A673 (cell line): Measurements from ENCODE around the gene IL21R. TPM values are rescaled to one million over a fixed set of nuclear protein-coding genes. Genes with fewer than 3 reads are reported as not detected.

Experiments
- BruUV-seq: library from RNA; stranded (reverse); fragments of 400-500 nt; replicated peaks from 2 replicates; lab custom pipeline; 2021; lab: Mats Ljungman, UMichigan
- CTCF ChIA-PET: fragments of 300-600 bp; sonication (Branson Sonifier 250); formaldehyde crosslinking; loops from one replicate; lab custom pipeline; 2022; ENCODE audit warnings: antibody characterized with exemption; lab: Charles Lee
- POLR2A ChIA-PET: fragments of 300-600 bp; sonication (Branson Sonifier 250); formaldehyde crosslinking; loops from one replicate; lab custom pipeline; 2022; ENCODE audit warnings: antibody characterized with exemption; ENCODE audit not compliant: low non-redundant PET; lab: Charles Lee
- DNase-seq: peaks from one replicate; pipeline ENCODE4 v3.0.0-alpha.2; 2015; ENCODE audit warnings: low spot score
- H3K27ac ChIP-seq: fragments of 200-600 bp; sonication (generic); 2 replicates; pipeline ENCODE4 v1.5.1; 2016; ENCODE audit warnings: mixed run types, low read depth, mild to moderate bottlenecking, mixed read lengths, antibody characterized with exemption, low read length; ENCODE audit not compliant: poor library complexity, severe bottlenecking
- H3K27me3 ChIP-seq: fragments of 200-600 bp; sonication (generic); replicated peaks from 2 replicates; pipeline ENCODE4 v1.6.1; 2017; ENCODE audit warnings: mixed run types, low read depth, mild to moderate bottlenecking, mixed read lengths, antibody characterized with exemption, low read length; ENCODE audit not compliant: insufficient read depth, poor library complexity
- H3K36me3 ChIP-seq: fragments of 200-600 bp; sonication (generic); 2 replicates; pipeline ENCODE4 v1.6.1; 2016; ENCODE audit warnings: mixed run types, mild to moderate bottlenecking, mixed read lengths, antibody characterized with exemption, low read length; ENCODE audit not compliant: insufficient read depth, poor library complexity, severe bottlenecking
- H3K4me1 ChIP-seq: fragments of 200-600 bp; sonication (generic); 2 replicates; pipeline ENCODE4 v1.6.1; 2017; ENCODE audit warnings: mixed run types, mild to moderate bottlenecking, mixed read lengths, antibody characterized with exemption, low read length; ENCODE audit not compliant: insufficient read depth, poor library complexity, severe bottlenecking
- H3K4me3 ChIP-seq: fragments of 200-600 bp; sonication (generic); 2 replicates; pipeline ENCODE4 v1.5.1; 2016; ENCODE audit warnings: low read depth, mixed run types, mild to moderate bottlenecking, mixed read lengths, low read length; ENCODE audit not compliant: poor library complexity, severe bottlenecking
- H3K9me3 ChIP-seq: fragments of 200-600 bp; sonication (generic); 2 replicates; pipeline ENCODE4 v1.6.1; 2016; ENCODE audit warnings: mixed run types, low read depth, mild to moderate bottlenecking, mixed read lengths, antibody characterized with exemption, low read length; ENCODE audit not compliant: poor library complexity, severe bottlenecking
- CTCF ChIP-seq: fragments of 300-800, 200-600 bp; sonication (generic); conservative IDR thresholded peaks from 2 replicates; pipeline ENCODE4 v1.5.1; 2017; ENCODE audit warnings: low read depth, mild to moderate bottlenecking, antibody characterized with exemption, low read length, moderate library complexity, mixed read lengths
- EZH2 ChIP-seq: fragments of 200-600 bp; sonication (generic); IDR thresholded peaks from 2 replicates; pipeline ENCODE4 v1.6.1; 2017; ENCODE audit warnings: borderline replicate concordance, low read depth, mild to moderate bottlenecking, mixed read lengths, antibody characterized with exemption, low read length; ENCODE audit not compliant: poor library complexity, severe bottlenecking
- intact Hi-C: fragments of 100-400 bp; cut with micrococcal nuclease; formaldehyde crosslinking; loops from one replicate; pipeline ENCODE4 v1.10.0; 2022; ENCODE audit not compliant: unreplicated experiment
- total RNA-seq: library from RNA; stranded (reverse); gene quantifications from 2 replicates; pipeline ENCODE4 v1.2.3, GENCODE V29; 2021

Gene IL21R
- total RNA-seq, 1 experiment from 2014 or later, result 0.19 TPM

DNA sequence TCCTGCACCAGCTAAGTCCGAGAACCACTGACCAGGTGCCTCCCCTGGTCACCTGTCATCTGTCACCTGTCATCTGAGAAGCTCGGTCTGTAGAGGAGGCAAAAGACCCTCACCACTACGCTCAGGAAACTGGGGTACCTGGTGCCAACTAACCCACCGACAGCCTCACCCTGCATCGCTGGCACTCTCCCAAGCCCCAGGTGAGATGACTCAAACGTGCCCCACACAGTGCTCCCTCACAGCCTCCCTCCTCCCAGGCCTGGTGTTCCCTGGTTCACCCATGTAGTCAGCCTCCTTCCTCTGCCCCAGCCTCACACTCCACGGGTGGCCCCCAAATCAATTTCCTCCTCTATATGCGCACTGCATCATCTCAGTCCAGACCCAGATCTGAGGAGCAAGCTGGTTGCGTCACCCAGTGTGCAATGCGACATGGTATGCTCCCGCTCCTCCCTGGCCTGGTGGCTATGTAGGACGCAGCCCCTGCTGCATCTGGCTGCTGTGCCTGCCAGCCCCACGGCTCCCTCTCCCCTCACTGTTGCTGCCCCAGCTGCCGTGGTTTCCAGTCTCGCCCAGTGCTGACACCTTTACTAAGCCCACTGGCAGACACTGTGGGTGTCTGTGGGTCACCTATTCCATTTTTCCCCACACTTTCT, 79.4 kb downstream of the IL21R start:
- H3K36me3 ChIP-seq, result peaks cover 83% of the 10 kb centered on the region
- POLR2A ChIA-PET, result no interaction called here

GRCh38 chr16:27482397-27483087, 80.6 kb downstream of the IL21R start:
- Histone ChIP-seq H3K4me1 (no peaks in the 10 kb centered on the region), H3K4me3 (no peak overlapping the region), H3K27ac (no peak overlapping the region), H3K36me3 (peaks cover 71% of the 10 kb centered on the region), H3K27me3 (no peaks in the 10 kb centered on the region), H3K9me3 (no peaks in the 10 kb centered on the region)
- no TSS peak for BruUV-seq
- intact Hi-C loops, result no loop called here
- TF ChIP-seq EZH2 (no peak), CTCF (no peak)
- POLR2A ChIA-PET, result no interaction called here
- no peak for DNase-seq
- CTCF ChIA-PET, result interaction anchor here (0.5 kb wide), 1 partner anchor 55 kb away, joined by 3 read pairs; no protein-coding TSS in a partner anchor

More for the DNA sequence above, 79.4 kb downstream of the IL21R start:
- BruUV-seq, result no TSS peak
- TF ChIP-seq CTCF (no peak), EZH2 (no peak)
- Histone ChIP-seq H3K4me1 (no peaks in the 10 kb centered on the region), H3K27me3 (no peaks in the 10 kb centered on the region), H3K9me3 (no peaks in the 10 kb centered on the region), H3K4me3 (no peak overlapping the region), H3K27ac (no peak overlapping the region)
- CTCF ChIA-PET, result no interaction called here
- intact Hi-C loops, result no loop called here
- no peak for DNase-seq

GRCh38 chr16:27483088-27483437, 81.1 kb downstream of the IL21R start:
- TF ChIP-seq EZH2 (no peak), CTCF (no peak)
- H3K27me3 ChIP-seq, result no peaks in the 10 kb centered on the region
- CTCF ChIA-PET, result interaction anchor here (0.5 to 0.6 kb wide), 2 partner anchors 54 to 385 kb away, joined by 3 to 6 read pairs; no protein-coding TSS in a partner anchor
- DNase-seq, result no peak
- no TSS peak for BruUV-seq
- POLR2A ChIA-PET, result no interaction called here
- no peaks in the 10 kb centered on the region for H3K4me1 ChIP-seq
- H3K36me3 ChIP-seq, result peaks cover 71% of the 10 kb centered on the region
- H3K27ac ChIP-seq, result no peak overlapping the region
- H3K4me3 ChIP-seq, result no peak overlapping the region
- intact Hi-C loops, result no loop called here
- no peaks in the 10 kb centered on the region for H3K9me3 ChIP-seq
